Diencephalon (tissue), 1 donor: ENCODE measurements around the gene INHBE. TPM values are rescaled to one million over a fixed set of nuclear protein-coding genes. Genes with fewer than 3 reads are reported as not detected.

Experiments used
- small RNA-seq: library from RNA; depleted of rRNA; stranded (forward); fragments of <200 nt; gene quantifications from one replicate; pipeline ENCODE3, GENCODE V24; 2014
- total RNA-seq: library from RNA; depleted of rRNA; stranded (reverse); fragments of >200 nt; gene quantifications from one replicate; pipeline ENCODE4 v1.2.3, GENCODE V29; 2014

Gene INHBE
- total RNA-seq: not detected

GRCh38 chr12:57454566-57455373, at the start of gene INHBE:
Gene INHBE, plus strand, starts transcription at chr12:57455307. Its CDS starts 230 bp downstream, at chr12:57455537.

DNA sequence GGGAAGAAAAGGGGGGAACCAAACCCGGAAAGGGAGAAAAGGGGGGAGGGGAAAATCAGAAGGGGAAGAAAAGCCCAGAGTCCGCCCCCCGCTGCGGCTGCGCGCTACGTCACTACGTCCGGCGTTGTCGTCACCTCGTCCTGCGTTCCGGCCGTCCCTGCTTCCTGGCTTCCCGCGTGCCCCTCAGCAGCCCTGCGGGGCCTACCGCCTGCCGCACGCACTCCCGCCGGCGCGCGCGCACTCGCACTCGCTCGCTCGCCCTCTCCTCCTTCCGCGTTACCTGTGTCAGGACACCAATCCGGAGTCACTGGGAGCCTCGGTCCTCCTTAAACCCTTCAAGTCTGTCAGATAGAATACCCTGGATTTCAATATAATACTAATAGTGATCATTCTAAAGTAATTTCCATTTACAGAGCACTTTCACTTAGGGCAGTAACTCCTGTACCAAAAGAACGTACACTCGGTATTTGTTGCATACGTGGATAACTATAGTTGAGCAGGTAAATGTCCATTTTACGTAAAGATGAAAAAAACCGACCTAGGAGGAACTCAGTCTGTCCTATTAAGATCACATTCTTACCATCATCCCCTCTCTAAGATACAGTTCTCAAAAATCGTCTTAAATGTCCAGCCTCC, 24.1 kb upstream of the INHBE start, which contains the start of gene R3HDM2:
Gene R3HDM2, minus strand, starts transcription at position 113 of the 636 bp plus-strand sequence. CDS start 120,615 bp downstream, outside the sequence.

DNA sequence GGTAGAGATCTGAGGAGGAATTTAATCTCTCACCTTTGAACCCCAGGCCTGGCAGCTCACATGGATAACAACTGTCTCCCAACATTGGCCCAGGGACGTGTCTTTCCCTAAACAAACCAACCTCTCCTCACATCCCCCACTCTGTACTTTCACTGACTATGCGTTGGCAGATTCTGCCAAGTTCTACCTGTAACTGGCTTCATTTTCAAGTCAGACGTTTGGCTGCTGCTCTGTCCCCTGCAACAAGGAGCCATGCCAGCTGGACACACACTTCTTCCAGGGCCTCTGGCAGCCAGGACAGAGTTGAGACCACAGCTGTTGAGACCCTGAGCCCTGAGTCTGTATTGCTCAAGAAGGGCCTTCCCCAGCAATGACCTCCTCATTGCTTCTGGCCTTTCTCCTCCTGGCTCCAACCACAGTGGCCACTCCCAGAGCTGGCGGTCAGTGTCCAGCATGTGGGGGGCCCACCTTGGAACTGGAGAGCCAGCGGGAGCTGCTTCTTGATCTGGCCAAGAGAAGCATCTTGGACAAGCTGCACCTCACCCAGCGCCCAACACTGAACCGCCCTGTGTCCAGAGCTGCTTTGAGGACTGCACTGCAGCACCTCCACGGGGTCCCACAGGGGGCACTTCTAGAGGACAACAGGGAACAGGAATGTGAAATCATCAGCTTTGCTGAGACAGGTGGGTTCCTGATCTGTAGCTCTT, 20.4 kb upstream of the INHBE start, which contains the start of gene INHBC:
Gene INHBC, plus strand, starts transcription at position 268 of the 707 bp plus-strand sequence. Its CDS starts 103 bp downstream, at position 371.

GRCh38 chr12:57459750-57460467, 4.8 kb downstream of the INHBE start, which contains the start of gene GLI1:
Gene GLI1, plus strand, starts transcription at chr12:57459785. Its CDS starts 3,907 bp downstream, at chr12:57463692.

DNA sequence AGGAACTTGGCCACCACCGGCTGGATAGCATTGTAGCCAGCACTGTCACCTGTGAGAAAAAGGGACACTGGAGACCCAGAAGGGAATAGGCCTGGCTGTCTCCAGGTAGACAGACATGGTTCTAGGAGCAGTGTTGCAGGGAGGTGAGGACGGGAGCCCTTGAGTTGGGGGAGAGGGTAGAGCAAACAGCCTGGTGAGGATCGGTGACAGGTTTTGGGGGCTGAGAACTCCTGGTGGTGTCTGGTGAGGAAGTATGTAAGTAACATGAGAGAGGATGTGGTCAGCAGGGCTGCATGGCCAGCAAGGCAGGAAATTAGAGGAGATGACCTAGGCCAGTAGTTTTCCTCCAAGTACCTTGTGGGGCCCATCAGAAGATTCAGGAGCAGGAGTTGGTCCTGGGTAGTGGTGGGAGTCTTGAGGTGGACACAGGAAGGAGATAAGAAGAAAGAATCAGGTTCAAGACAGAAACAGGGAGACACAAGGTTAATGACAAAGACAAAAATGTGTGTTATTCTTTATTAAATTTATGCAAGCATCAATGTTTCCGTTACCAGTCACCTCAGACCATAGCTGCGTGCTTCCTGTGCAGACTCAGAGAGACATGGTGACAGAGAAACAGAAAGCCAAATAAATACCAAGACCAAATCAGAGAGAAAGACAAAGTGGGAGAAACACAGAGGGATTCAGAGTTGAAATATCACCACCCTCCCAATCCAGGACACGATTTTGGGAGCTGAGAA, 24.4 kb downstream of the INHBE start, which contains the start of gene ARHGAP9:
Gene ARHGAP9, minus strand, starts transcription at position 491 of the 740 bp plus-strand sequence. Its CDS starts 460 bp downstream, at position 31.

DNA sequence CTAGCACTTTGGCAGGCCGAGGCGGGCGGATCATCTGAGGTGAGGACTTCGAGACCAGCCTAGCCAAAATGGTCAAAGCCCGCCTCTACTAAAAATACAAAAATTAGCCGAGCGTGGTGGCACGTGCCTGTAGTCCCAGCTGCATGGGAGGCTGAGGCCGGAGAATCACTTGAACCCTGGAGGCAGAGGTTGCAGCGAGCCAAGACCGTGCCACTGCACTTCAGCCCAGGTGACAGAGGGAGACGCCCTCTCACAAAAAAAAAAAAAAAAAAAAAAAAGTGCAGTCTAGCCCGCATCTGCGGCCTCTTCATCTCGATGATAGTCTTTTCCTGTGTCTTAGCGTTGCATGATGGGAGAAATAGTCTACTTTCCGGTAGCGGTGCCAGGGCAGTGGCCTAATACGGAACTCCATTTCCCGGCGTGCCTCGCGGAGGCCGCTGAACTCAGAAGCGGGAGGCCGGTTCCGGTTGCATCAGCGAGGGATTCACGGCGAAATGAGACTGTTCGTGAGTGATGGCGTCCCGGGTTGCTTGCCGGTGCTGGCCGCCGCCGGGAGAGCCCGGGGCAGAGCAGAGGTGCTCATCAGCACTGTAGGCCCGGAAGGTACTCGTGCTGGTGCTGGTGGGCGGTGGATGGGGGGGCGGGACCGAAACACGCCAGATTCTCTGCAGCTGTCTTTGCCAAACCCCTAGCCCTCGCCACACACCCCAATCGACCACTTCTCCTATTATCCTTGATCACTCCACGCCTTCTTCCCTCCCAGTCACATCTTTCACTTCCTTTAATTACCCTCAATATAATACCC, 32.7 kb downstream of the INHBE start, which contains the start of gene MARS1:
Gene MARS1, plus strand, starts transcription at position 472 of the 805 bp plus-strand sequence. Its CDS starts 23 bp downstream, at position 495.

Small RNAs within 50 kb of the gene (small RNA-seq; reads per million reads assigned to genes)
- not detected for gene RNU6-879P

Other genes starting within 250 kb of the INHBE start
- 4.4 TPM for gene NXPH4, start 238.5 kb upstream of the INHBE start, total RNA-seq
- gene SHMT2, start 225.6 kb upstream of the INHBE start, total RNA-seq: 25.1 TPM
- 1.4 TPM for gene STAC3, start 204.1 kb upstream of the INHBE start, total RNA-seq
- 38.5 TPM for gene R3HDM2, start 24.3 kb upstream of the INHBE start, total RNA-seq
- gene INHBC, start 20.5 kb upstream of the INHBE start, total RNA-seq: not detected
- 1.6 TPM for gene GLI1, start 4.5 kb downstream of the INHBE start, total RNA-seq
- 2.1 TPM for gene ARHGAP9, start 24.6 kb downstream of the INHBE start, total RNA-seq
- 112 TPM for gene MARS1, start 32.8 kb downstream of the INHBE start, total RNA-seq
- gene DDIT3, start 65.2 kb downstream of the INHBE start, total RNA-seq: 8.5 TPM
- 4.2 TPM for gene MBD6, start 67.5 kb downstream of the INHBE start, total RNA-seq
- 127 TPM for gene DCTN2, start 91.9 kb downstream of the INHBE start, total RNA-seq
- gene KIF5A, start 94.7 kb downstream of the INHBE start, total RNA-seq: 114 TPM
- 19.6 TPM for gene PIP4K2C, start 135.9 kb downstream of the INHBE start, total RNA-seq
- 58.1 TPM for gene DTX3, start 149.5 kb downstream of the INHBE start, total RNA-seq
- 22.4 TPM for gene ARHGEF25, start 156.1 kb downstream of the INHBE start, total RNA-seq
- 47.5 TPM for gene B4GALNT1, start 177.9 kb downstream of the INHBE start, total RNA-seq
- 131 TPM for gene OS9, start 238.8 kb downstream of the INHBE start, total RNA-seq